Measurements from ENCODE around the gene SIGLEC12.
"Not testable (repeated sequence)": the region's sequence is repeated elsewhere in the genome, so short reads cannot be mapped to it uniquely, and the experiment has no call there.

SIGLEC12 gene

DNA sequence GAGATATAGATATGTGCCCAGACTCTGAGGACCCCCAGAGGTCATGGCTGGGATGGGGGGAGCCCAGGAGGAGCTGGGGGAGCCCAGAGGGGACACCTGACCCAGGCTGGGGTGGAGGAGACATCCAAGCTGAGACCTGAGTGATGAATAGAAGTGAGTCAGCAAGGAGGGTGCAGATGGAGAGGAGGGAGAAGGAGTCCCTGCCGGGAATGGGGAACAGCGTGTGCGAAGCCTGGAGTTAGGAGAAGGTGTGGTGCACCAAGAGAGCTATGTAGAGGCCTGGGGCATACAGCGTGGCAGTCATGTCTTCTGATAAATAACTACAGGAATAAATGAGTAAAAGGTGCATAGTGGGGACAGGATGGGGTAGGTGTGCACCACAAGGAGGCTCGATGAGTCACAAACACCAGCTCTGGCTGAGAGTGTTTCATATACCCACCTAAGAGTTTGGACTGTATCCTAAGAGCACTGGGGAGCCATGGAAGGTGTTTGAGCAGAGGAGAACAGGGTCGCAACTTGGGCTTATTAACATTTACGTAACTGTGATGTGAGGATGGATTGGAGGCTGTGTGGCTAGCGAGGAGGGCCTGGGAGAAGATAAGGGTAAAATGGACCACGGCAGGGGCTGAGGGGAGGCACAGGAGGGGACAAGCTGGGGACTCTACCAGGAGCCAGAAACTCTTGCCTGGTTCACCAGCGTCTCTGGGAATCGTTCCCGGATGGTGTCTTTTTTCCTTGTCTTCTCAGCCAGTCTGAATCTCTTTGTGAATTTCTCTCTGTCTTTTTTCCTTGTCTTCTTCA is 21.9 kb downstream of the SIGLEC12 start:
- no peak for DNase-seq

DNA sequence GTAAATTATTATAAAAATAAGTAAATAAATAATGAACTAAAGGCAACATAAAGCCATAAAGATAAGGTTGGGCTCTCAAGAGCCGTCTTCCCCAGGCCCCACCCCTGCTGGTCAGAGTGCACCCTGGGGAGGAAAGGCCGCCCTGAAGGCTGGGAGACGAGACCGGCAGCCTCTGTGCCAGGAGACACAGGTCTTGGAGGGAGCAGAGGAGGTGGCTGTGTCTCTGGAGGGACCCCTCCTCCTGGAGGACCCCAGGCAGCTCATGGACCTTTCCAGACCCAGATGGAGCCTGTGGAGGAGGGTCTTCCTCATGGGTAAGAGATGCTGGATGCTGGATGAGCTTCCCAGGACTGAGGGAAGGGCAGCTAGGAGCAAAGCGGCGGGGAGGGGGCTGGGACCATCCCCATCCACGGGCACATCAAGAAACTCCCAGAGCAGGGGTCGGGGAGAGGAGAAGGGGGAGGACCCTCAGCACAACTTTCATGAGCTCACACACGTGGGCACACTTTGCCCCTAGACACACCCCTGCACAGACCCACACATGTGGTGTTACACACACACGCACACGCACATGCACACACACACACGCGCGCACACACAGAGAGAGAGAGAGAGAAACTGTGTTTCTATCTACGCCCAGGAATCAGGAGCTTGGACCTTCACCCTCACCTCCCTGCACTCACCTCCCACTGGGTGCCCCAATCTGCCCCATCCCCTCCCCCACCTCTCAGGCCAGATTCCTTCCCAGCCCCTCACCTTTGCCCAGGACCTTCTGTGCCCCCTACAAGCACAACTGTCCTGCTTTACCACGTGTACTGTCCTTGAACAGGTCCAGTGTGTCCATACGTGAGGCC is 23.0 kb downstream of the SIGLEC12 start, which contains the start of gene CEACAM18:
Gene CEACAM18 (plus strand): TSS at position 159 of the 854 bp plus-strand sequence.
- no peak for DNase-seq

DNA sequence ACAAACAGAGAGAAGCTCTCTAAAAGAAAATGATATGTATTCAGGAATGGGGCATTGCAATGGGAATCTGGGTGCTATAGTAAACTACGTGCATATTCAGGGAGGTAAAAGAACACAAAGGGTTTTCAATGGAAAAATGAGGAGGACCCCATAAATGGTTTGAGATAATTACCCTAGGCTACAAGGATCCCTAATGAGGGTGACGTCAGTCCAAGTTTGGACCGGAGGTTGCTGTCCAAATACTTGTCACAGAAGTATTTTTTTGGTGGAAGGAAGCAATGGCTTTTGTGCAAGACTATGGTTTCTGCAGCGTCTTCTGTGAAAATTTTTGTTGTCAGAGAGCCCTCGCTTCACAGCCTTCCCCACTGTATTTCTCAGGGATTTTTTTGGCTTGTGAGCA is 24.3 kb downstream of the SIGLEC12 start:
- no peak for DNase-seq

DNA sequence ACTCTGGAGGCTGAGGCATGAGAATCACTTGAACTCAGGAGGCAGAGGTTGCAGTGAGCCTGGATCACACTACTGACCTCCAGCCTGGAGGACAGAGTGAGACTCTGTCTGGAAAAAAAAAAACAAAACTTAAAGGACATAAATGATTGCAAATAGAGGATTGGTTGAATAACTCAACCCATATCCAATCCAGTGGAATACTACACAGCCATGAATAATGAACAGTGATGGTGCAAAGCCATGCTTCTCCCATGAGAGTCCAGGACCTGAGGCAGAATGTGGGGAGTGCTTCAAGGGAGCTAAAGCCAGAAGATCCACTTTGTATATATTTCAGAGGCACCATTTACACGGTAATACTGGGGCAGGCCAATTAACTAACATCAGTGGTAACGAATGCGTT is 25.4 kb downstream of the SIGLEC12 start:
- DNase-seq: no peak

DNA sequence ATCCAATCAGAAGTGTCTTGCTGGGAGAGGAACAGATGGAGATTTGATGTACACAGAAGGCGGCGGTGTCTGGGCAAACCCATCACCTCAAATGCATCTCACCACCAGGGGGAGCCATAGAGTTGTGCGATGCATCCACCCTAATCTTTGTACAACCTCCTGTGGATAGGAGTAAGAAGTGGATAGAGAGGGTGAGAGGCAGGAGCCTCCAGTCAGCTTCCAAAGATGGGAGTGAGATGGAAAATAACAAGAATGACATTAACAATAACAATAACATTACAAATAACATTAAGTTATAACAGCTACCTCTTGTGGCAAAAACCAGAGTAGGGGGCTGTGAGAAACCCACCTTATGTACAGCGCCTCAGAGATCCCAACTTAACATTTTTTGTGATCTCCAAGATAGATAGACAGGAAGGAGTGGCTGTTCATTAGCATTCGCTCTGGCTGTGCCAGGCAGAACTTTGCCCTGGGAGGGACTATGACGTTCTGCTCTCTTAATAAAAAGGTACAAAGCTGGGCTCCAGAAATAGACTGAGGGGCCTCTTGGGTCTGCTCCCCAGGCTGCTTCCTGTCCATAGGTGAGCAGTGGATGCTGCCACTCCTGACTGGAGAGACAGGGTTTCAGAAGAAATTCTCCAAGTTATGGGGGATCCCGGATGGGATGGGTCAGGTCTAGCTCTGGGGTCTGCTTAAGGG is 28.4 kb downstream of the SIGLEC12 start:
- peak; percentile 0 for DNase-seq

DNA sequence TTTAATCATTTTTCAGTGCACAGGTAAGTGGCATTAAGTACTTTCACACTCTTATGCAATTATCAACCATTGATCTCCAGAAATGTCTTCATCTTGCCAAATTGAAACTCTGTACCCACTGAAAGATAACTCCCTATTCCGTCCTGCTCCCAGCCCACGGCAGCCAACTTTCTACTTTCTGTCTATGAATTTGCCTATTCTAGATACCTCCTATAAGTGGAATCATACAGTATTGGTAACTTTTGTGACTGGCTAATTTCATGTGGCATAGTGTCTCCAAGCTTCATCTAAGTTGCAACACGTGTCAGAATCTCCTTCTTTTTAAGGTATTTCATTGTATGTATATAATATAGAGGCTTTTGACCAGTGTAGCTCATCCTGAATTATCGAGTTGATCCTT is 29.0 kb downstream of the SIGLEC12 start:
- no peak for DNase-seq

DNA sequence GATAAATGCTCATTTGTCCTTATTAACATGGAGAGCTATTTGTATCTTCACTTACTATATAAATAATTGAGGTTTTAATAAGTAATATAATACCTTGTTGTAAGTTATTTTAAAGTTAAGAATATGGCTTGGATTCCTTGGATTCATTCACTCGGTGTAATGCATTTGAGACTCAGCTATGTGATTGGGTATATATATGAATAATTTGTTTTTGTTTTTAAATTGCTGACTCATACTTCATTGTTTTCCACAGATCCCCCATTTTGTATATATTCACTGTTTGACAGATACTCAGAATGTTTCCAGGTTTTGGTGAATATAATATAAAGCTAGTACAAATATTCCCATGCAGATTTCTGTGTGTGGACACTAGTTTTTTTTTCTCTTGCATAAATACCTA is 30.1 kb downstream of the SIGLEC12 start:
- DNase-seq: no peak

DNA sequence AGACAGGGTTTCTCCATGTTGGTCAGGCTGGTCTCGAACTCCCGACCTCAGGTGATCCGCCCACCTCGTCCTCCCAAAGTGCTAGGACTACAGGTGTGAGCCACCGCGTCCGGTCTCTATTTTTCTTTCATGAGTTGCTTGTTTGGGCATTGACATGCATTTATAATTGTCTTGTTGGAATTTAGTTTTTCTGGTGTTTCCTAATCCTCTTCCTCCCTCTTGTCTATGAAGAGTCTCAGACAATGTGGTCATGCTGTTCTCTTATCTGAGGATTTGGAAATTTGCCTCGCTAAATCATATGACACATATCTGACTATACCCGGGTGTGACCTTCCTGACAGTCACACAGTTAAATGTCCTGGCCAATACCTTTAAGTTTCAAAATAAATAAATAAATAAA is 30.6 kb downstream of the SIGLEC12 start:
- DNase-seq: no peak

DNA sequence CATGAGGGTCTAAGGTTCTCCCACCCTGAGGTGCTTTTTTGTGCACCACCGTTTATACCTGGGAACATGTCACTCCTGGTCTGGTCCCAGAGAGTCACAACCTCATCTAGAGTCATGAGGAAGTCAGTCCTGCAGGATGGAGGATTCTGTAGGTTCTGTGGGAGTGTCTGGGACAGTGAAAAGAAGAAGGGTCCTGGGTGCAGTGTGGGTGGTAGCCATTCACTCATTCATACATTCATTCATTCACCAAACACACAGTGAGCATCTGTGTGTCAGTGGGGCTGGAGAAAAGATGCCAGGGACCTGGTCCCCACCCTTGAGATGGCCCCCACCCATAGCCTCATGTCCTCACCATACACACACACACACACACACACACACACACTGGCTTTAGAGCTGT is 32.0 kb downstream of the SIGLEC12 start:
- DNase-seq: no peak

DNA sequence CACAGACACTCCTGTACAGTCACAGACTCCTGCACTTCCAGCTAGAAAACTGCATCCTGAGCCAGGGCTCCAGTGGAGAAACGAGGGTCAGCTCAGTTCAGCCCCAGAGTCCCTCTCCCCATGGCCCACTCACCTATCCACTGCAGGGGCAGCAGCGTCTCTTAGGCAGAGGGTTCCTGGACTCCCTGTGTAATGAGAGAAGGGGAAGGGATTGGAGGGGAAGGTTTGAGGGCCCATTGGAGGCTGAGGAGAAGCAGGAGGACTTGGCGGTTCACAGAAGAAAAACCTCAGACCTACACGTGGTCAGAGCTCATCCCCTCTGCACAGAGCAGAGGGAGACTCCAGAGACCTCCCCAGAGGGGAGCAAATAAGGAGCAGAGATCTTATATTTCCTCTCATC is 32.4 kb downstream of the SIGLEC12 start:
- DNase-seq: no peak

DNA sequence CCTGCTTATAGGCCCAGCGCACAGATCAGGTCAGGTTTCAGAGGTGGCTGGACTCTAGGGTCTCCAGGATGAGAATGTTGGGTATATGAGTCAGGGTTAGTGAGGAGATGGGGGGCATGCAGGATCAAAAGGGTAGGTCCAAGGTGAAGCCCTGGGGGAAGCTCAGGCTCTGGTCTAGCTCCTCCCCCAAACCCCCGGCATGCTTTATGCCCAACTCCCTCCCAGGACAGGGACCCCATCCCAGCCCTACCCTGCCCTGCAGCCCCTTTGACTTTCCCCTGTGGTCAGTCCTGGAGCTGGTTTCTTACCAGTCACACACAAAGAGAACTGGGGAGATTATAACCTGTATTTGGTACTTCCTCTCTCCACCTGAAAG is 33.1 kb downstream of the SIGLEC12 start:
- no peak for DNase-seq

DNA sequence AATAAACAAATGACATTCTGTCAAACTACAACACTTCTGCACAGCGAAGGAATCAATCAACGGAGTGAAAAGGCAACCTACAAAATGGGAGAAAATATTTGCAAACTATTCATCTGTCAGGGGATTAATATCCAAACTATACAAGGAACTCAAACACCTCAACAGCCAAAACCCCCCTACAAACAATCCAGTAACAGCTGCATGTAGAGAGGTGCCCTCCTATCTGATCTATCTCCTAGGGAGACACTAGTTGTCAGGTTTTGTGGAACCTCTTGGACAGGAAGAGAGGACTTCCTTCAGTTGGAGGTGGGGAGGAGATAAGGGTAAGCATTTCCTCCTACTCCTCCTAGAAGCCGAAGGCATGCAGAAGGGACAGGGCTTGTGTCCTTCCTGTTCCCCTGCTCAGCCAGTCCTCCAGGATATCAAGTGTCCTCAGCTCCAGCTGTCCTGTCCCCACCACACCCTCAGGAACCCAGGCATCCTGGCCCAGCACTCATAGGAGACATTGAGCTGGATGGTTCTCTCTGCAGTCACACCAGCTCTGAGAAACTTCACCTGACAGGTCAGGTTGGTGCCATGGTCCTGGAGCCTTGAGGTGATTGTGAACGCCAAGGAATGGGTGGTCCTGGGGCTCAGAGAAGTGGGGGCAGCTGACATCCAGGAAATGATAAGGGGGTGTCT is 33.6 kb downstream of the SIGLEC12 start:
- DNase-seq: no peak

DNA sequence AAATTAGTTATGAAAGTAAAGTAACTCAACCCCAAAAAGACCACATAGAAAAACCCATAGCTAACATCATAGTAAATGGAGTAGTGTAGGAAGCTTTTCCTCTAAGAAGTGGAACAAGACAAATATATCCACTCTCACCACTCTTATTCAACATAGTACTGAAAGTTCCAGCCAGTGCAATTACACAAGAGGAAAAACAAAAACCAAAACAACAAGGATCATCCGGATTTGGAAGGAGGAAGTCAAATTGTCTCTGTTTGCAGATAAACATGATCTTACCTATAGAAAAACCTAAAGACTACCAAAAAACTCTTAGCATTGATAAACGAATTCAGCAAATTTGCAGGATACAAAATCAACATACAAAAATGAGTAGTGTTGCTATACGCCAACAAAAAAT is 34.9 kb downstream of the SIGLEC12 start:
- no peak for DNase-seq

DNA sequence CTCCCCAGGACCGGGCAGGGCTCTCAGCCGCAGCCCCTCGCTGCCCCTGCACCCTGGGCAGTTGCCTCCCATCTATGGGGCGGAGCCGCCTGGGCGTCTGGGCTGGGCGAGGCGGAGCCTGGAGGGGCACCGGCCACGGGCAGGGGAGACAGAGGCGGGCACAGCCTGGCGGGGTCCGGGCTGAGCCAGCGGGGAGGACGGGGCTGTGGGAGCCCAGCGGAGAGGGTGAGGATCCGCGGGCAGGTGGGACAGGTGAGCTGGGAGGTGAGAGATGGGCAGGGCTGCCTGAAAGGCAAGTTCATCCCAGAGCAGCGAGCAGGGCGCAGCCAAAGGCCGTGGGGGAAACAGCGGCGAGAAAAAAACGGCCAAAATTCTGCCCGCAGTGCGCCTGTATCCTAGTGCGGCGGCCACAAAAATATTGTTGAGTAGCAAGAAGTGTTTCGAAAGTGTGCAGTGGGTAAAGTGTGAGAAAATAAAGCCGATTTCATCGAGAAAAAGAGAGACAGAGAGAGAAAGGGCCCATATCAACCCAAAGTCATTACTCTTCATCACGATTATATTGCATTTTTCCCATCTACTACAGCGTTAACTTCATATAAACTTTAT is 37.5 kb downstream of the SIGLEC12 start:
- not testable (repeated sequence) for DNase-seq

DNA sequence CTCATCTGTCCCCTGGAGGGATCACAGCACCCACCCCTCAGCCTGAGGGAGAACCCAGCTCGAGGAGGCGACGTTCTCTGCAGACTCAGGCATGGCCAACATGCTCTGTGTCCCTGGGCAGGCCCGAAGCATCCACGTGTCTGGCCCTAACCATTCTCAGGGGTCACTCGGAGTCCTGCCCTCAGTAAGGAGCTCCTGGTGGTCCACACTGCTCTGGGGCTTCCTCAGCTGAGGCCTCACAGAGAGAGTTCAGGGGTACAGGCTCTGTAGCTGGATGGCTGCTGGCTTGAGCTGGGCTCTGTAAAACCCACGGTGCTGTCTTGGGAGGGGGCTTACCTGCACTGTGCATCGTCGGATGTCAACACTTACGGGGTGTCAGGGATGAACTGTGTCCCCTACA is 38.9 kb downstream of the SIGLEC12 start:
- DNase-seq: no peak

DNA sequence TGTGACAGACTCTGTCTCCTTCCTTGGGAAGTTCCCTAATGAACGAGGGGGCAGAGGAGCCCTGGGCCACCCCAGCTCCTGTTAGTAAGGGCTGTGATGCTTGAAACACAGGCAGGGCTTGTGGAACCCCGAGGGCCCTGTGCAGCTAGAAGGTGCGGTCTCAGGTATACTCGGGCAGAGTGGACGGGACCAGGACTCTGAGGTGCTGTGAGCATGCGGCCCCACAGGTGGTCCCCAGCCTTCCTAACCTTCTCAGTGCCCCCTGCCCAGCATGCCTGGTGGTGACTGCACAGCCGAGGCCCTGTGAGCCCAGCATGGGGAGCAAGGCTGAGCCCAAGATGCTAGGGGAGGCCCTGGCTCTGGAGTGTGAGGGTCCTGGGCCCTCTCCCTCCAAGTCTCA is 39.3 kb downstream of the SIGLEC12 start:
- no peak for DNase-seq

DNA sequence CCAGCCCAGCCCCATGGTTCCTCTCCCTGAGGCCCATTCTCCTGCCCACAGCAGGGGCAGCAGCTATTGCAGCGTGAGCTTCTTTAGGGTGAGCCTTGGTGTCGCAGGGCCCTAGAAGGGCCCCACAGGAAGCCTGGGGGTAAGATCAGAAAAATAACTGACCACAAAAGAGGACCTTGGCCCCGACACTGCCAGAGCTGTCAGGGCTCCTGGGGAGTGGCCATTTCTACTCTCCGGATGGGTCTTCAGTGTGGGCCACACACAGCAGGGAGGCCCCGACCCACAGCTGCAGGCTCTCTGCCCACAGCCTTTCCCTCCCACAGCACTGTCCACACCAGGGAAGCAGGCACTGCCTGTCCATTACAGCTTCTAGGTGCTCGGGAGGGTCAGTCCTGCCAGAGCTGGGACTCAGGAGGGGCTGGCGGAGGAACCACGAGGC is 39.9 kb downstream of the SIGLEC12 start:
- no peak for DNase-seq

DNA sequence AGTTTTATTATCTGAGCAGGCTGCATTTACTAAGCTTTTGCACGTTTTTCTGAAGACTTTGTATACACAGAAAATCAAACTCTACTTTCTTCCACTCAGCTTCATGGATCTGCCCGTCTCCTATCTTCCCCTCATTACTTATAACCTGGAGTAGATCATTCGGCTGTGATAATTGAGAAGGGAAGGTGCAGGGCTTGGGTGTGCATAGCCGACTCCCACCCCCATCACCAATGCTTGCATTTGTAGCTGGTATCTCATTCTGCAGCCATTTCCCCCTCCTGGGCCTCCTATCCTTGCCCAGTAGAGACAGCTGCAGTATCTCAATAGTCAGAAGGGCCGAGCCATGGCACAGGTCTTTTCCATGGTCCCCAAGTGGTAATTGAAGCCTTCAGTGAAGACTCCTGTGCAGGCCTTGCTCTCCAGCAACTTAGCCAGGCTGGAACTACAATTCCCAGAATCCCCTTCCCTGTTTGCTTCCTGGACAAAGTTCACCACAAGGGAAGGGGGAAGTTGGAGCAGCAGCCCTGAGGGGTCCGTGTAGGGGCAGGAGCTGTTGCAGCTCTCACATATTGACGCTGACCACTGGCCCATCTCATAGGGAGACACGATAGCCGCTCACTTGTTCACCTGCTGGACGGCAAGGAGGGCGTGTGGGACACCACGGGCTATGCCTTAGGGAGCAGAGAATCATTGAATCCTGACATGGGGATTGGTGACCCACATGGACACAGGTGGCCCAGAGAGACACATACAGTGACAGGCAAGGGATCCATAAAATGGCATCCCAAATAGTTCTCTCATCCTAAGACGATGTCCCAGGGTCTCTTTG is 41.2 kb downstream of the SIGLEC12 start:
- DNase-seq: no peak

DNA sequence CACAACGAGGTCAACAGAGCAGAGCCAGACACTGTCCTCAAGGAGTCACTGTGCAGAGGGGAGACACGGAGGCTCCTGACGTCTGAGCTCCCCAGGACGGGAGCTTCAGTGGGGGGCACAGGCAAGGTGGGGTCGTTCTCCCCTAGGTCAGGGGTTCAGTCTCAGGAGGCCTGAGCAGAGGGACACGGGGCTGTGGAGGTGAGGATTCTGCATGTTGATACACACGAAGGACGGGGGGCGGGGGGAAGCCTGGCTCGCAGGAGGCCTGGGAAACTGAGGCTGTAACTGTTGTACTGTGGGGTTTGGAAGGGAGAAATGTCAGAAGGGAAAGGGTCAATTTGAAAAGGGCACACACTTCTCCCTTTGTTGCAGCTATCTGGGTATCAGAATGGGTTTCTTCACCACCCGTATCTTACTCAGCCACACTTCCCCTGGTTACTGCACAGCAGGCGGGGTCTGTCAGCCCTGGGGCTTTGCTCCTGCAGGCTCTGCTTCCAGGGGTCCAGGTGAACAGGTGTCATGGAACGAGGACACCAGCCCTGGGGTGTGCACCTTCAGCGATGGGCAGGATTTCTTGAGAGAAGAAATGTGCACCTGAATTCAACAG is 42.6 kb downstream of the SIGLEC12 start:
- DNase-seq: no peak

DNA sequence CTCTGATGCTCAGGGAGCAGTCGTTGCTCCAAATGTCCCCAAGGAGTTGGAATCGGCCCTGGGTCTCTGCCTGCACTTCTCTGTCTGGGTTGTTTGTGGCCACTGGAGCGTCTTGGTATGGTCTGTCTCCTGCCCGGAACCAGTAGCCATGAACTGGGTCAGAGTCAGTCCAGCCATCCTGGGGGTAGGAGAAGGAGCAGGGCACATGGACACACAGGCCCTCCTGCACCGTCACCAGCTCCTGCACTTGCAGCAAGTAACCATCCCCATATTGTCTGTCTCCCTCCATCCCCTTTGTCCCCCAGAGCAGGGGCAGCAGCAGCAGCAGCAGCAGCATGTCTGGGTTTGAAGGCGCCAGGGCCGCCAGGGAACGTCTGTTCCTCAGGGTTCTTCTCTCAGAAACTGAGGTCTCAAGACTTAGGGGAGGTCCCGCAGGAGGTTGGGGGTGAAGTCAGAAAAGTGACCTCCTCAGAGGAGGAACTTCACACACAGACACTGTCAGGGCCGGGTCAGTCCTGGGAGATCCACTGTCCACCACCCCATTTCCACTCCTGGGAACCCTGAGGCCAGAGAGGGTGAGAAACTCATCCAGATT is 43.5 kb downstream of the SIGLEC12 start, which contains the start of gene SIGLEC8:
Gene SIGLEC8 (minus strand): TSS at position 404 of the 595 bp plus-strand sequence. CDS start 67 bp downstream, at position 337.
- no peak for DNase-seq

Data from NCI-H345 (cell line).